Measurements from ENCODE around the gene CLVS2. TPM values are rescaled to one million over a fixed set of nuclear protein-coding genes. Genes with fewer than 3 reads are reported as not detected.

Gene CLVS2
- total and polyA plus RNA-seq, 2 experiments from 2014 or later = 0.08 to 0.66 TPM

GRCh38 chr6:122956376-122956775 is 39.7 kb upstream of the CLVS2 start:
- H3K9me3 Mint-ChIP-seq = peaks cover 11% of the 10 kb centered on the region

More at GRCh38 chr6:122956376-122956775, 39.7 kb upstream of the CLVS2 start:
- Histone ChIP-seq H4K20me1 (replicated peaks; ENCODE audit: insufficient read depth) (no peaks in the 10 kb centered on the region), H3K9me2 (ENCODE audit: insufficient read depth) (peaks cover 15% of the 10 kb centered on the region), H3K36me3 (ENCODE audit: insufficient read depth) (no peaks in the 10 kb centered on the region), H3K4me1 (ENCODE audit: insufficient read depth) (no peaks in the 10 kb centered on the region), H3K4me3 (no peak overlapping the region), H3K27ac (ENCODE audit: low read depth) (no peak overlapping the region), H3K79me2 (replicated peaks; ENCODE audit: insufficient read depth) (no peaks in the 10 kb centered on the region), H3K27me3 (ENCODE audit: insufficient read depth) (no peaks in the 10 kb centered on the region), H2AFZ (no peak overlapping the region), H3F3A (replicated peaks; ENCODE audit: low read depth) (no peaks in the 10 kb centered on the region), H3K4me2 (no peak overlapping the region)
- H3K27me3 Mint-ChIP-seq (ENCODE audit: insufficient read depth, low read depth, poor library complexity) = peaks cover 2% of the 10 kb centered on the region
- ATAC-seq (no peak), DNase-seq (ENCODE audit: low spot score) (peak; percentile 13)
- no peaks in the 10 kb centered on the region for H3K4me1 Mint-ChIP-seq
- peaks cover 3% of the 10 kb centered on the region for H3K36me3 Mint-ChIP-seq (ENCODE audit: low read depth)
- no peak for TF ChIP-seq ZNF462 (CRISPR knock-in tag; IDR thresholded peaks at IDR 0.05)
- TF ChIP-seq JUNB (IDR thresholded peaks at IDR 0.05; ENCODE audit: unreplicated experiment) = no peak
- peak; percentile 31 to 44; a peak in 3 of 4 replicates for TF ChIP-seq CTCF (conservative IDR thresholded peaks at IDR 0.05; ENCODE audit: low read depth in 2 of 2)
- no peak for TF ChIP-seq ZNF114 (CRISPR knock-in tag; IDR thresholded peaks at IDR 0.05)
- TF ChIP-seq CREB1 (CRISPR knock-in tag; IDR thresholded peaks at IDR 0.05; ENCODE audit: low read depth) = no peak
- TF ChIP-seq STAT1 (IDR thresholded peaks at IDR 0.05; ENCODE audit: unreplicated experiment) = no peak
- TF ChIP-seq ZNF331 (CRISPR knock-in tag; IDR thresholded peaks at IDR 0.05; ENCODE audit: low read depth) = no peak
- no peak for TF ChIP-seq REST (IDR thresholded peaks at IDR 0.05; ENCODE audit: unreplicated experiment)
- H3K4me3 Mint-ChIP-seq = no peak overlapping the region
- no peak overlapping the region for H3K27ac Mint-ChIP-seq

All from GM23338 (cell line).